Right lobe of liver (tissue), 4 donors: ENCODE results near the gene CDKL4.

Experiments used
- CTCF ChIP-seq, 4 donors: fragments of 200-600 bp in 3 of 4; fragments of 450-650 bp in 1 of 4; IDR thresholded peaks; one replicate each; pipeline versions ENCODE4 v1.5.1 to v1.8.0; 2016 to 2022; ENCODE audit warnings: antibody characterized with exemption in 4 of 4, mild to moderate bottlenecking in 2 of 4
- POLR2A ChIP-seq: fragments of 450-650 bp; IDR thresholded peaks from one replicate; pipeline ENCODE4 v1.6.1; 2017; ENCODE audit warnings: antibody characterized with exemption, mild to moderate bottlenecking
- donor health status: DM: no; HTN: no; CAD: no.
- donor health status: DM: no; HTN: no; CAD: no.
- donor health status: DM: no; HTN: yes; CAD: no.

GRCh38 chr2:39221459-39221858 is 22.3 kb downstream of the CDKL4 start:
- no peak for TF ChIP-seq POLR2A
- TF ChIP-seq CTCF (IDR thresholded peaks at IDR 0.05), result no peak
